Omental fat pad (tissue), 4 donors: ENCODE data around the gene SLIT2. TPM values are rescaled to one million over a fixed set of nuclear protein-coding genes. Genes with fewer than 3 reads are reported as not detected.
A peak's percentile ranks its signal among the peaks of the same experiment; 100 is the strongest.

ENCODE experiments used
- ATAC-seq: fragments of 150-250 bp; one replicate; pipeline ENCODE4 v1.9.1; 2016; ENCODE audit warnings: mild to moderate bottlenecking, moderate library complexity; ENCODE audit not compliant: low FRiP score
- DNase-seq: peaks from one replicate; pipeline ENCODE4 v3.0.0-alpha.2; 2019; ENCODE audit warnings: low spot score
- total RNA-seq, 4 donors: library from RNA; depleted of rRNA; stranded (reverse); fragments of >200 nt; gene quantifications; one replicate each; pipeline ENCODE4 v1.1.0, GENCODE V29; 2016
- TF ChIP-seq, protein P1 (sequence below), 3 donors: fragments of 450-650 bp; IDR thresholded peaks; one replicate each; pipeline ENCODE4 v1.5.1; 2016 to 2017; ENCODE audit warnings: antibody characterized with exemption in 3 of 3, mild to moderate bottlenecking in 3 of 3, moderate library complexity in 2 of 3

SLIT2 gene, protein sequence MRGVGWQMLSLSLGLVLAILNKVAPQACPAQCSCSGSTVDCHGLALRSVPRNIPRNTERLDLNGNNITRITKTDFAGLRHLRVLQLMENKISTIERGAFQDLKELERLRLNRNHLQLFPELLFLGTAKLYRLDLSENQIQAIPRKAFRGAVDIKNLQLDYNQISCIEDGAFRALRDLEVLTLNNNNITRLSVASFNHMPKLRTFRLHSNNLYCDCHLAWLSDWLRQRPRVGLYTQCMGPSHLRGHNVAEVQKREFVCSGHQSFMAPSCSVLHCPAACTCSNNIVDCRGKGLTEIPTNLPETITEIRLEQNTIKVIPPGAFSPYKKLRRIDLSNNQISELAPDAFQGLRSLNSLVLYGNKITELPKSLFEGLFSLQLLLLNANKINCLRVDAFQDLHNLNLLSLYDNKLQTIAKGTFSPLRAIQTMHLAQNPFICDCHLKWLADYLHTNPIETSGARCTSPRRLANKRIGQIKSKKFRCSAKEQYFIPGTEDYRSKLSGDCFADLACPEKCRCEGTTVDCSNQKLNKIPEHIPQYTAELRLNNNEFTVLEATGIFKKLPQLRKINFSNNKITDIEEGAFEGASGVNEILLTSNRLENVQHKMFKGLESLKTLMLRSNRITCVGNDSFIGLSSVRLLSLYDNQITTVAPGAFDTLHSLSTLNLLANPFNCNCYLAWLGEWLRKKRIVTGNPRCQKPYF (N-terminal part only)
- 10 to 100 TPM; 13.4 to 45.6 (median 18.6) TPM for total RNA-seq

DNA sequence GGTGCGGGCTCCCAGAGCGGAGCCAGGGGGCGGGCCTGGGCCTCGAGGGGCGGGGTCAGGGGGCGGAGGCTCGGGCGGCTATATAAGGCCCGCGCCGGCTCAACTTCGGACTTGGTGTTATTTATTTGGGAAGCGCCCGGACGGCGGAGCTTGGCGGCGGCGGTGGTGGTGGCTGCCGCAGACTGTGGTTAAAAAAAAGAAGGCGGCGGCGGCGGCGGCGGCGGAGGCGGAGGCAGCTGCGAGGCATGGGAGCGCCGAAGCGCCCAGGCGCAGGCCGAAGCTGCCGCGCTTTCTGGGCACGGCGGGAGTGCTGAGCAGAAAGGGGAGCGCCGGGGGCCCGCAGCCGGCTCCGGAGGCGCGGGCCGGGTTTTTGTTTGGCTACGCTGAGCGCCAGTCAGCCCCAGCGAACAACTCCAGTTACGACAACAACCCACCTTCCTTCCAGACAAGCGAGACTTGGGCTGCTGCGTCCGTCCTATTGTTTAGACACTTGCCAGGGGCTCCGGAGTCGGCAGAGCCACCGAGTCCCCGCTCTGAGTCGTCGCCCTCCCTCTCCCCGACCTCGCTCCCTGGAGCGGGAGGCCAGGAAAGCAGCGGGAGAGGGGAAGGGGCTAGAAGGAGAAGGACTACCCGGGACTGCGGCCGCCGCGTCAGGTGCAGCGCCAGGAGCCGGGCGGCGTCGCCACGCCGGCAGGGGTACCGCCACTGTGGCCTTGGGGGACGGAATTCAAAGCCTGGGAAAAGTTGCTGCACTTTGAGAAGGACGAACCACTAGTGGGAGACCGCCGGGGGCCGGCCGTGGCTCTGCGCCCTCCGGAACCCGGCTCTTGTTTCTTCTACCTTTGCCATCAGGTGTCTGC, at the start of gene SLIT2:
Gene SLIT2 (plus strand): TSS at position 110 of the 860 bp plus-strand sequence. CDS start 1,911 bp downstream, outside the sequence.
- TF ChIP-seq, protein P1, sequence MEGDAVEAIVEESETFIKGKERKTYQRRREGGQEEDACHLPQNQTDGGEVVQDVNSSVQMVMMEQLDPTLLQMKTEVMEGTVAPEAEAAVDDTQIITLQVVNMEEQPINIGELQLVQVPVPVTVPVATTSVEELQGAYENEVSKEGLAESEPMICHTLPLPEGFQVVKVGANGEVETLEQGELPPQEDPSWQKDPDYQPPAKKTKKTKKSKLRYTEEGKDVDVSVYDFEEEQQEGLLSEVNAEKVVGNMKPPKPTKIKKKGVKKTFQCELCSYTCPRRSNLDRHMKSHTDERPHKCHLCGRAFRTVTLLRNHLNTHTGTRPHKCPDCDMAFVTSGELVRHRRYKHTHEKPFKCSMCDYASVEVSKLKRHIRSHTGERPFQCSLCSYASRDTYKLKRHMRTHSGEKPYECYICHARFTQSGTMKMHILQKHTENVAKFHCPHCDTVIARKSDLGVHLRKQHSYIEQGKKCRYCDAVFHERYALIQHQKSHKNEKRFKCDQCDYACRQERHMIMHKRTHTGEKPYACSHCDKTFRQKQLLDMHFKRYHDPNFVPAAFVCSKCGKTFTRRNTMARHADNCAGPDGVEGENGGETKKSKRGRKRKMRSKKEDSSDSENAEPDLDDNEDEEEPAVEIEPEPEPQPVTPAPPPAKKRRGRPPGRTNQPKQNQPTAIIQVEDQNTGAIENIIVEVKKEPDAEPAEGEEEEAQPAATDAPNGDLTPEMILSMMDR (IDR thresholded peaks at IDR 0.05), result no peak
- peak; percentile 68 for DNase-seq
- ATAC-seq, result peak; percentile 80

GRCh38 chr4:20203508-20203907, 48.2 kb upstream of the SLIT2 start:
- DNase-seq, result no peak
- ATAC-seq, result no peak

DNA sequence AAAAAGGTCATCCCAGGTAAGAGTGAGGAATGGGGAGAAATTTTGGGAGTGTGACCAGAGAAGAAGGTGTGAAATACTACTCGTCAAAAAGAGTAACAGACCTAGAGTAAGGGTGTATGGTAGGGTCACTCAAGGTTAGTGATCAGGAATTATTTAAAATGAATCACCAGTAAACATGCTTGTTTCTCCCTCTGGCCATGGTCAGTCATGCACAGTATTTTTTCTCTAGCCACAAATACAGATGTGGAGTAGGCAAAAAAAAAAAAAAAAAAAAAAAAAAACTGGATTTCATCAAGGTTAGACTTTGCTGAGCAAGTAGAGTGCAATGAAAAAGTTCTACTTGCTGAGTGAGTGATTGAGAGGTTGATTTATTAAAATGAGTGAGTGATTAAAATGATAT, 34.2 kb upstream of the SLIT2 start:
- DNase-seq, result no peak
- ATAC-seq, result no peak
- TF ChIP-seq, protein P1 (IDR thresholded peaks at IDR 0.05), result no peak

More at GRCh38 chr4:20203508-20203907, 48.2 kb upstream of the SLIT2 start:
- TF ChIP-seq, protein P1 (IDR thresholded peaks at IDR 0.05), result no peak

- DNase-seq (no peak), ATAC-seq (no peak)
- TF ChIP-seq, protein P1 (IDR thresholded peaks at IDR 0.05), result no peak
Measured at GRCh38 chr4:20217951-20218350, 33.8 kb upstream of the SLIT2 start.

DNA sequence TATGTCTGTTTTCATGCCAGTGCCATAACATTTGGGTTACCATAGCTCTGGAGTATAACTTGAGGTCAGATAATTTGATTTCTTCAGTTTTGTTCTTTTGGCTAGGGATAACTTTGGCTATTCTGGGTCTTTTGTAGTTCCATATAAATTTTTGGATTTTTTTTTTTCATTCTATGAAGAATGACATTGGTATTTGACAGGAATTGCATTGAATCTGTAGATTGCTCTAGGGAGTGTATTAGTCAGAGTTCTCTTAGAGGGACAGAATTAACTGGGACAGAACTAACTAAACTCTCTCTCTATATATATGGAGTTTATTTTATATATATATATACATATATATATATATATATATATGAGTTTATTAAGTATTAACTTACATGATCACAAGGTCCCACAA, 32.2 kb upstream of the SLIT2 start:
- TF ChIP-seq, protein P1 (IDR thresholded peaks at IDR 0.05), result no peak
- DNase-seq, result no peak
- no peak for ATAC-seq

- ATAC-seq (no peak), DNase-seq (no peak)
- TF ChIP-seq, protein P1 (IDR thresholded peaks at IDR 0.05), result no peak
Measured at GRCh38 chr4:20237894-20238537, 13.7 kb upstream of the SLIT2 start.
